MCF 10A (cell line): ENCODE measurements around the gene ZC3H14. TPM values are rescaled to one million over a fixed set of nuclear protein-coding genes. Genes with fewer than 3 reads are reported as not detected.

Experiments used
- BruUV-seq: library from RNA; stranded (reverse); fragments of 400-500 nt; replicated peaks from 2 replicates; lab custom pipeline; 2021; lab: Mats Ljungman, UMichigan
- CTCF ChIA-PET: fragments of 300-600 bp; sonication (Branson Sonifier 250); formaldehyde crosslinking; extraction: SDS; loops from one replicate; lab custom pipeline; 2021; ENCODE audit warnings: antibody characterized with exemption, inconsistent platforms; lab: Yijun Ruan, JAX
- POLR2A ChIA-PET: fragments of 300-600, 350-650 bp; sonication (Branson Sonifier 250); formaldehyde crosslinking; extraction: SDS; loops from one replicate; lab custom pipeline; 2020; ENCODE audit warnings: antibody characterized with exemption, inconsistent platforms; lab: Yijun Ruan, JAX
- DNase-seq: peaks from one replicate; pipeline ENCODE4 v3.0.0-alpha.2; 2018; ENCODE audit not compliant: unreplicated experiment
- H3K27ac Mint-ChIP-seq: one replicate; pipeline ENCODE4 v1.8.0; 2022; ENCODE audit warnings: mild to moderate bottlenecking, low read depth, mixed read lengths; ENCODE audit not compliant: unreplicated experiment
- H3K27me3 Mint-ChIP-seq: one replicate; pipeline ENCODE4 v1.8.0; 2022; ENCODE audit warnings: mixed read lengths; ENCODE audit not compliant: insufficient read depth, unreplicated experiment
- H3K36me3 Mint-ChIP-seq: one replicate; pipeline ENCODE4 v1.8.0; 2022; ENCODE audit warnings: mild to moderate bottlenecking, moderate library complexity, mixed read lengths; ENCODE audit not compliant: insufficient read depth, unreplicated experiment
- H3K4me1 Mint-ChIP-seq: one replicate; pipeline ENCODE4 v1.8.0; 2022; ENCODE audit warnings: mixed read lengths; ENCODE audit not compliant: insufficient read depth, unreplicated experiment
- H3K4me3 Mint-ChIP-seq: one replicate; pipeline ENCODE4 v1.8.0; 2022; ENCODE audit warnings: mild to moderate bottlenecking, moderate library complexity, mixed read lengths; ENCODE audit not compliant: unreplicated experiment
- H3K9me3 Mint-ChIP-seq: one replicate; pipeline ENCODE4 v1.8.0; 2022; ENCODE audit warnings: mixed read lengths; ENCODE audit not compliant: unreplicated experiment
- CTCF ChIP-seq: fragments of 200-600 bp; IDR thresholded peaks from one replicate; pipeline ENCODE4 v1.8.0; 2022; ENCODE audit warnings: antibody characterized with exemption, mild to moderate bottlenecking; ENCODE audit not compliant: unreplicated experiment
- intact Hi-C: fragments of 100-400 bp; cut with micrococcal nuclease; formaldehyde crosslinking; loops from 2 replicates; pipeline ENCODE4 v1.14.1; 2022
- total RNA-seq: library from RNA; stranded (reverse); gene quantifications from 2 replicates; pipeline ENCODE4 v1.2.3, GENCODE V29; 2022

The ZC3H14 gene
- total RNA-seq, 1 experiment from 2014 or later, result 72.6 TPM

GRCh38 chr14:88617479-88617878 lies 54.6 kb downstream of the ZC3H14 start:
- Mint-ChIP-seq H3K9me3 (no peaks in the 10 kb centered on the region), H3K36me3 (peaks cover 34% of the 10 kb centered on the region), H3K27me3 (no peaks in the 10 kb centered on the region), H3K27ac (no peak overlapping the region), H3K4me3 (no peak overlapping the region), H3K4me1 (peaks cover 11% of the 10 kb centered on the region)
- TF ChIP-seq CTCF, result no peak
- POLR2A ChIA-PET, result no interaction called here
- no peak for DNase-seq
- CTCF ChIA-PET, result interaction anchor here (0.6 kb wide), 1 partner anchor 102 kb away, joined by 4 read pairs; no protein-coding TSS in a partner anchor
- no TSS peak for BruUV-seq
- intact Hi-C loops, result no loop called here

DNA sequence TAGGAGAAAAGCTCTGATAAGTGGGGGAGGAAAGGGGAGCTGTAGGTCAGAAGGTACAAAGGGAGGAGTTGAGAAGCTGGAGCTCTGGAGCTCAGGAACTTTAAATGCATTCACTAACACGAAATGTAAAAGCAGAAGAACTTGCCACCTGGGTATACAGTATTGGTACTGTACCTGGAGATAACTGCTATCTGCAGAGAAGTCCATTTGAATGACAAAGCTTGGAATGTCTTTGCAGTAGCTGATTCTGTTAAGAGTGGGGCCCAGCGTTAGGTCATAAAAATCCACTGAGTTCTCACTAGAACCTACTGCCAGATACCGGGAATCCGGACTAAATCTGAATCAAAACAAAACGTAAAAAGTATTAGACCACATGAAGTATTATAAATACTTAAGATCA lies 55.6 kb downstream of the ZC3H14 start:
- intact Hi-C loops, result no loop called here
- no peak for TF ChIP-seq CTCF
- ChIA-PET POLR2A (interaction anchor here (0.7 kb wide), 1 partner anchor 100 kb away, joined by 3 read pairs; no protein-coding TSS in a partner anchor), CTCF (no interaction called here)
- Mint-ChIP-seq H3K36me3 (peaks cover 31% of the 10 kb centered on the region), H3K4me3 (no peak overlapping the region), H3K9me3 (no peaks in the 10 kb centered on the region), H3K27me3 (no peaks in the 10 kb centered on the region), H3K27ac (no peak overlapping the region), H3K4me1 (peaks cover 3% of the 10 kb centered on the region)
- no peak for DNase-seq
- no TSS peak for BruUV-seq

DNA sequence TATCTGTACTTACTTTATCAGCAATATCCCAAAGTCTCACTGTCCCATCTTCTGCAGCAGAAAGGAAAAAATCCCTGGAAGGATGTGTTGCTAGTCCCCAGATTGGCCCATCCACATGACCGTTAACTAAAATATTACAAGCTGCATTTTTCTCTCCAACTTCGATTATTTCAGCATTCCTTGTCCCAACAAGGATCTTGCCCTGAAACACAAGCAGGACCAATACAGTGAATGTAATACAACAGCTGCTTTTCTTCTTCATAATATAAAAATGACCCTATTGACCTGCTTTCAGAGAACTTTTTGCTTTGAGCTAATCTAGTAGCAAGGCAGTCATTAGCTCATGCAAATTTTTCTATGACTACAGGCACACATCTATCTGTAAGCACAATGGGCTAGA lies 58.3 kb downstream of the ZC3H14 start:
- POLR2A ChIA-PET, result interaction anchor here (0.8 kb wide), 1 partner anchor 14 kb away, joined by 3 read pairs; no protein-coding TSS in a partner anchor
- Mint-ChIP-seq H3K36me3 (peaks cover 22% of the 10 kb centered on the region), H3K4me3 (no peak overlapping the region), H3K27ac (no peak overlapping the region), H3K27me3 (no peaks in the 10 kb centered on the region), H3K9me3 (no peaks in the 10 kb centered on the region), H3K4me1 (no peaks in the 10 kb centered on the region)
- intact Hi-C loops, result no loop called here
- no peak for DNase-seq
- TF ChIP-seq CTCF, result no peak
- CTCF ChIA-PET, result no interaction called here
- no TSS peak for BruUV-seq

- Mint-ChIP-seq H3K9me3 (no peaks in the 10 kb centered on the region), H3K36me3 (peaks cover 7% of the 10 kb centered on the region), H3K27me3 (no peaks in the 10 kb centered on the region), H3K27ac (peak overlapping the region; percentile 8), H3K4me3 (no peak overlapping the region), H3K4me1 (no peaks in the 10 kb centered on the region)
- BruUV-seq, result no TSS peak
- DNase-seq, result no peak
- no peak for TF ChIP-seq CTCF
- intact Hi-C loops, result no loop called here
- POLR2A ChIA-PET, result no interaction called here
- CTCF ChIA-PET, result interaction anchor here (0.6 kb wide), 1 partner anchor 486 kb away, joined by 3 read pairs; no protein-coding TSS in a partner anchor
These were observed 62.8 kb downstream of the ZC3H14 start for GRCh38 chr14:88625671-88626070.
